ENCODE measurements around the gene ZNF536.
"Not testable (repeated sequence)": the region's sequence is repeated elsewhere in the genome, so short reads cannot be mapped to it uniquely, and the experiment has no call there.

Gene ZNF536

DNA sequence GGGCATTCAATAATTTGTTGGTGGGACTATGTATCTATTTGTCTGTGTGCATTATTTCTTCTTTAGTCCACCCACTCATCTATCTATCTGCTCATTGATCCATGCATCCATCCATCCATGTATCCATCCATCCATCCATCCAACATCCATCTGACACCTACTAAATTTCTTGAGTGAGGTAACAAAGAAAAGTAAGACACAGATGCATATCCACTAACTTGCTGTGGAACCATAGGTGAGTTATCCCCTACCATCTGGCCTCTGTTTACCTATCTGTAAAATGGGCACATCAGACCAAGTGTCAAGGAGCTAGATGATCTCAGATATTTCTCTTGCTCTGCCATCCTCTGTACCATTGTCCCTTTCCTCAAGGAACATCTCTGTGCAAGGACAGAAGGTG is 54.7 kb downstream of the ZNF536 start:
- in situ Hi-C loops (cut with HindIII; ENCODE audit: low pct_ligation_motif_present, low pct_unique_long_range_greater_than_20kb, low sequenced_read_pairs), result no loop called here
- no peak for DNase-seq

DNA sequence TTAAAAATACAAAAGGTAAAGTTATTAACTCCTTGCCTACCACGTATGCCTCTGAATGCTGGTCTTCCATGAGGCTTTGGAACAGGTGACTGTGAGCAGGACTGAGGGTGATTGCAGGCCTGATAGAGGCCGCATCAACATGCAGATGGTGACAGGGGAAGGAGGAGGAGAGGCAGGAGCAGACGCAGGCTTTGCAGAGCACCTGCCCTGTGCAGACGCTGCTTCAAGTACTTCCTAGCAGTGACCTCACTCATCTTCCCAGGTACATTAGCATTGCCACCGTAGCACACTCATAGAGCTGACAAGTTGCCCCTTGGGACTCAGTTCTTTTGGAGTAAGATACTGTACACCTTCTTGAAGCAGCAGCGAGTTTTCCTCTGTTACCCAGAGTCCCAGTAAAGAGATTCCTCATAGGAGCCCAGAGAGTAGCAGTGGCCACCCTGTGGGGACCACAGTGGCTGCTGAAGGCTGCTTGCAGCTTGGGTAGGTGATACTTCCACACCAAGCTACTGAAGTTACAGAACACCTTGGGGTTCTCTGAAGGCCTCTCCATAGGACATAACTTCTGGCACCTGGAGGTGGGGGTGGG is 56.0 kb downstream of the ZNF536 start:
- in situ Hi-C loops (cut with HindIII; ENCODE audit: low pct_ligation_motif_present, low pct_unique_long_range_greater_than_20kb, low sequenced_read_pairs), result no loop called here

DNA sequence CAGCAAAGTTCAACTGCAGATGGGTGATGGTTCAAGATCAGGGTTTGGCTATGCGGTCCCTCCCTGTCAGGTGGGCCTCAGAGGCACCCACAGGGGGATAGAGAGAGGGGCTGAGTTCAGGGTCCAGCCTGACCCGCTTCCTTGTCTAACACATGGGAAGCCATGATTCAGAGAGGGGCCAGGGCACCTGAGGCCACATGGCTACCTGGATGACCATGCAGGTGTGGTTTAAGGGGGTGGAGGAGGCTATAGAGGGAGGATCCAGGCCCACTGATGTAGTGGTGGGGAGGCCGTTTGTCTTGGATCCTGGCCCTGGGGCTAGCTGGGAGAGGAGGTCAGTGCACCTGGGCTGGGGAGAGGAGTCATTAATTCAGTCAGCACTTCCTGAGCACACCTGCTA is 56.7 kb downstream of the ZNF536 start:
- no peak for DNase-seq
- in situ Hi-C loops (cut with HindIII; ENCODE audit: low pct_ligation_motif_present, low pct_unique_long_range_greater_than_20kb, low sequenced_read_pairs), result no loop called here

More for the DNA sequence above, 56.0 kb downstream of the ZNF536 start:
- DNase-seq, result no peak

DNA sequence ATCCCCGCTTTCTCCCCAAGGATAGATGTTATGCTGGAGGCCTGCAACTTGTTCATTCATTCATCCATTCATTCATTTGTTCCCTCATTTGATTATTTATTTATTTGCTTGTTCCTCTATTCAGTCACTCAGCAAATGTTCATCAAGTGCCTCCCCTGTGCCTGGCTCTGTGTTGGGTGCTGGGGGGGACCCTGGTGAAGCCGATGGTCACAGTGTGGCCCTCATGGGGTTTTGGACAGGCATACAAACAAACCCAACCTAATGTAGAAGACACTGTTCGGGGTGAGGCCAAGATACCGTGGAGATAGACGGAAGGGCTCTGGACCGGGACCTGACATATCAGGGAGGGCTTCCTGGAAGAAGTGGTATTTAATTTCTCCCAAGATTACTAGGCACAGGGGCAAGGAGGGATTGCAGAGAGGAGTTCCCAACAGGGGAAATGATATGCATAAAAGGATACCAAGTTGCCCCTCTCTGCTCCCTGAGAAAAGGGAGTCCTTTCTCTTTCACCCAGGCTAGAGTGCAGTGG is 58.1 kb downstream of the ZNF536 start:
- in situ Hi-C loops (cut with HindIII; ENCODE audit: low pct_ligation_motif_present, low pct_unique_long_range_greater_than_20kb, low sequenced_read_pairs), result no loop called here
- DNase-seq, result no peak

DNA sequence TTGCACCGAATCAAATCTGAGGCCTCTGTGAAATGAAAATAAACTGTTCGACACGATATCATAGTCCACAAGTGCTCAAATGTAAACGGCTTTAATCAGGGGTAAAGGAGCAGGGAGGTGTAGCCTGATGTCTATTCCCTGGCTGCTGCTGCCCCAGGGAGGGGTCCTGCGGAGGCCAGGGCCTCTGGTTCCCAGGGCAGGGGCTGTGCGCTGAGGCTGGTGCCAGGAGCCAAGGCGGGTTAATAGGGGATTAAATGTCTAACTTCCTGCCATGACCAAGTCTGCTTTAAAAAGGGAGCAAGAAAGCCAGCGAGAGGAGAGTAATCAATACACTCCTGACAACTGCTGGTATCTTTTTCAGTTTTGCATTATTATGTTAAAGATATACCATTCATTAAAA is 59.4 kb downstream of the ZNF536 start:
- DNase-seq, result no peak
- in situ Hi-C loops (cut with HindIII; ENCODE audit: low pct_ligation_motif_present, low pct_unique_long_range_greater_than_20kb, low sequenced_read_pairs), result no loop called here

DNA sequence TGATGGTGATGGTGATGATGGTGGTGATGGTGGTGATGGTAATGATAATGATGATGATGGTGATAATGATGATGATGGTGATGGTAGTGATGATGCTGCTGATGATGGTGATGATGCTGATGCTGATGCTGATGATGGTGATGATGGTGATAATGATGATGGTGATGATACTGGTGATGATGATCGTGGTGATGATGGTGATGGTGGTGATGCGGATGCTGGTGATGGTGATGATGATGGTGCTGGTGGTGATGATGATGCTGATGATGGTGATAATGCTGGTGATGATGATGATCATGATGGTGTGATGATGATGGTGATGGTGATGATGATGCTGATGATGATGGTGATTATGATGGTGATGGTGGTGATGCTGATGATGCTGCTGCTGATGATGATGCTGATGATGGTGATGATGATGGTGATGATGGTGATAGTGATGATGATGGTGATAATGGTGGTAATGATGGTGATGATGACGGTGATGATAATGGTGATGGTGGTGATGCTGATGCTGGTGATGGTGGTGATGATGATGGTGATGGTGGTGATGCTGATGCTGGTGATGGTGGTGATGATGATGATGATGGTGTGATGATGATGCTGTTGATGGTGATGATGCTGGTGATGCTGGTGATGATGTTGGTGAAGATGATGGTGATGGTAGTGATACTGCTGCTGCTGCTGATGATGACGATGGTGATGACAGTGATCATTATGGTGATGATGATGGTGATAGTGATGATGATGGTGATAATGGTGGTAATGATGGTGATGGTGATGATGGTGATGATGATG is 62.8 kb downstream of the ZNF536 start:
- in situ Hi-C loops (cut with HindIII; ENCODE audit: low pct_ligation_motif_present, low pct_unique_long_range_greater_than_20kb, low sequenced_read_pairs), result no loop called here

DNA sequence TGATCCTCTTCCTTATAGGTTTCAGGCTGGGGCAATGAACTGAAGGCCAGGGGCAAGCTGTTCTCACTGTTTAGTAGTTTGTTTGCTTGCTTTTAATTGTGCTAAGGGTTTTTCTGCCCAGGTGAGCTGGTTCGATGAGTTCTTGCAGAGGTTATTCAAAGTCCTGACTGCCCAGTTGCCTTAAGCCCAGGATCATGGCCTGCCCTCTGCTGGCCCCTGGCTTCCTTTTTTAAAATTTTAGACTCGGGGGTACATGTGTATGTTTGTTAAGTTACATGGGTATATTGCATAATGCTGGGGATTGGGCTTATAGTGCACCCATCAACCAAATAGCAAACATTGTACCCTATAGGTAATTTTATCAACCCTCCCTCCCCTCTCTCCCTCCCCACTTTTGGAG is 65.7 kb downstream of the ZNF536 start:
- in situ Hi-C loops (cut with HindIII; ENCODE audit: low pct_ligation_motif_present, low pct_unique_long_range_greater_than_20kb, low sequenced_read_pairs), result no loop called here
- no peak for DNase-seq

More for the DNA sequence above, 62.8 kb downstream of the ZNF536 start:
- no peak for DNase-seq

DNA sequence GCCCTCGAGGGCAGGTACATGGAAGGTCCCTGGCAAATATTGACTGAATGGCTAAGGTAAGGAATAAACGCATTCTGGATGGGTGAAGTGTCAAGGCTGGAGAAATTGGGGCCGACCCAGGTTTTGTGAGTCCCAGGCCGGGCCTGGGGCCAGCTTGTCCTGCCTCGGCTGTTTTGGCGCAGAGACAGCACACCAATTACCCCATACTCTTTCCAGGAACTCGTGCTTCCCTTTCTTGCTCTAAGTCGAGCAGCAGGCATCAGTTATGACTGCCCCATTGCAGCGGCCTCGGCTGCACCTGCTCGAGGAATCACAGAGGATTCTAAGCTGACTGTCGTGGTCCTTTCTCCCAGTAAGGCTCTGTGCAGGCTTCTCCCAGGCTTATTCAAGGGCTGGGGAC is 67.1 kb downstream of the ZNF536 start:
- no peak for DNase-seq
- in situ Hi-C loops (cut with HindIII; ENCODE audit: low pct_ligation_motif_present, low pct_unique_long_range_greater_than_20kb, low sequenced_read_pairs), result no loop called here

DNA sequence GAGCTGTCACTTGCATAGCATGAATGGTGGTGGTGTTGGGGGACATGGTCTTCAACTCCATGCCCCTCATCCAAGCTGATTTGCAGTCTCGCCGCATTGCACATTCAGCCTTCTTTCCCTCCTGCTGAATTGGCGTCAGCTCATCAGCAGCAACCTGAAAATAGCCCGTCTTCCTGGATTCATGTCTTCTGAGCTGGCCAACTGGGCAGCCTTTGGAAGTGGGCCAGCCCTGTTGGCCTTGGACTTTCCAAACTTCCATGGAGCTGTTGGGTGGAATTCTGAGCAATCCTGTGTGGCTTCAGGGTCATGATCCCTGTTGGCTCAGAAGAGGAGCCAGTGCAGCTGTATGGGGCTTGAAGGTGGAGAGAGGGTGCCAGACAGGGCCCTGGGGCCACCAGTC is 68.8 kb downstream of the ZNF536 start:
- DNase-seq, result no peak
- in situ Hi-C loops (cut with HindIII; ENCODE audit: low pct_ligation_motif_present, low pct_unique_long_range_greater_than_20kb, low sequenced_read_pairs), result no loop called here

DNA sequence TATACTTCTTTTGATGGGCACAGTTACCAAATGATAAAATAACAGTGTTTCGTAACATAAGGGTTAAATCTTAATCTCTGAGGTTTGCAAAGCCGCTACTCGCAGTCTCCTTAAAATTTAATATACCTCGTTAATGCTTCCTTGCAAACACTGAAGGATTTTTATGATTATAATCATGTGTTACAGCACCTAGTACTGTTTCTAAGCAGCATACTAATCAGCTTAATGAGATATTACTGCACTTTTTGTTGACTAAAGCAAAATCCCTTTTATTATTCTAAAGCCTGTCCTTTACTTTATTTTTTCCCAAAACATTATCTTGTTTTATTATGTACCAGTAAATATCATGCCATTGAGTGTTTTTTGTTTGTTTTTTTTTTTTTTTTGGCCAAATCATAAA is 70.5 kb downstream of the ZNF536 start:
- in situ Hi-C loops (cut with HindIII; ENCODE audit: low pct_ligation_motif_present, low pct_unique_long_range_greater_than_20kb, low sequenced_read_pairs), result no loop called here
- DNase-seq, result no peak

DNA sequence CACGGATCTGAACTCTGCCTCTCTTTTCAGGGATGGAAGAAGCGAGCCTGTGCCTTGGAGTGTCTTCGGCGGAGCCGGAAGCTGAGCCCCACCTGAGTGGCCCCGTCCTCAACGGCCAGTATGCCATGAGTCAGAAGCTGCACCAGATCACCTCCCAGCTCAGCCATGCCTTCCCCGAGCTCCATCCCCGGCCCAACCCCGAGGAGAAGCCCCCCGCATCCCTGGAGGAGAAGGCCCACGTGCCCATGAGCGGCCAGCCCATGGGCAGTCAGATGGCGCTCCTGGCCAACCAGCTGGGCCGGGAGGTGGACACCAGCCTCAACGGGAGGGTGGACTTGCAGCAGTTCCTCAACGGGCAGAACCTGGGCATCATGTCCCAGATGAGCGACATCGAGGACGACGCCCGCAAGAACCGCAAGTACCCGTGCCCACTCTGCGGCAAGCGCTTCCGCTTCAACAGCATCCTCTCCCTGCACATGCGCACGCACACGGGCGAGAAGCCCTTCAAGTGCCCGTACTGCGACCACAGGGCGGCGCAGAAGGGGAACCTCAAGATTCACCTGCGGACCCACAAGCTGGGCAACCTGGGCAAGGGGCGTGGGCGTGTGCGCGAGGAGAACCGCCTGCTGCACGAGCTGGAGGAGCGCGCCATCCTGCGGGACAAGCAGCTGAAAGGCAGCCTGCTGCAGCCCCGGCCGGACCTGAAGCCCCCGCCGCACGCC is 71.5 kb downstream of the ZNF536 start:
- in situ Hi-C loops (cut with HindIII; ENCODE audit: low pct_ligation_motif_present, low pct_unique_long_range_greater_than_20kb, low sequenced_read_pairs), result no loop called here

DNA sequence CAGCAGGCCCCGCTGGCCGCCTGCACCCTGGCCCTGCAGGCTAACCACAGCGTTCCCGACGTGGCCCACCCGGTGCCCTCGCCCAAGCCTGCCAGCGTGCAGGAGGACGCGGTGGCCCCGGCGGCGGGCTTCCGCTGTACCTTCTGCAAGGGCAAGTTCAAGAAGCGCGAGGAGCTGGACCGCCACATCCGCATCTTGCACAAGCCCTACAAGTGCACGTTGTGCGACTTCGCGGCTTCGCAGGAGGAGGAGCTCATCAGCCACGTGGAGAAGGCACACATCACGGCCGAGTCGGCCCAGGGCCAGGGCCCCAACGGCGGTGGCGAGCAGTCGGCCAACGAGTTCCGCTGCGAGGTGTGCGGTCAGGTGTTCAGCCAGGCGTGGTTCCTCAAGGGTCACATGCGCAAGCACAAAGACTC is 72.1 kb downstream of the ZNF536 start:
- in situ Hi-C loops (cut with HindIII; ENCODE audit: low pct_ligation_motif_present, low pct_unique_long_range_greater_than_20kb, low sequenced_read_pairs), result no loop called here
- no peak for DNase-seq

More for the DNA sequence above, 71.5 kb downstream of the ZNF536 start:
- no peak for DNase-seq

DNA sequence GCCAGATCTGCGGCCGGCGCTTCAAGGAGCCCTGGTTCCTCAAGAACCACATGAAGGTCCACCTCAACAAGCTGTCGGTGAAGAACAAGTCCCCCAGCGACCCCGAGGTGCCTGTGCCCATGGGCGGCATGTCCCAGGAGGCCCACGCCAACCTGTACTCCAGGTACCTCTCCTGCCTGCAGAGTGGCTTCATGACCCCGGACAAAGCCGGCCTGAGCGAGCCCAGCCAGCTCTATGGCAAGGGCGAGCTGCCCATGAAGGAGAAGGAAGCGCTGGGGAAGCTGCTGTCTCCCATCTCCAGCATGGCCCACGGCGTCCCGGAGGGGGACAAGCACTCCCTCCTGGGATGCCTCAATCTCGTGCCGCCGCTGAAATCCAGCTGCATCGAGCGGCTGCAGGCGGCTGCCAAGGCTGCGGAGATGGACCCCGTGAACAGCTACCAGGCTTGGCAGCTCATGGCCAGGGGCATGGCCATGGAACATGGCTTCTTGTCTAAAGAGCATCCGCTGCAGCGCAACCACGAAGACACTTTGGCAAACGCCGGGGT is 72.6 kb downstream of the ZNF536 start:
- in situ Hi-C loops (cut with HindIII; ENCODE audit: low pct_ligation_motif_present, low pct_unique_long_range_greater_than_20kb, low sequenced_read_pairs), result no loop called here
- no peak for DNase-seq

DNA sequence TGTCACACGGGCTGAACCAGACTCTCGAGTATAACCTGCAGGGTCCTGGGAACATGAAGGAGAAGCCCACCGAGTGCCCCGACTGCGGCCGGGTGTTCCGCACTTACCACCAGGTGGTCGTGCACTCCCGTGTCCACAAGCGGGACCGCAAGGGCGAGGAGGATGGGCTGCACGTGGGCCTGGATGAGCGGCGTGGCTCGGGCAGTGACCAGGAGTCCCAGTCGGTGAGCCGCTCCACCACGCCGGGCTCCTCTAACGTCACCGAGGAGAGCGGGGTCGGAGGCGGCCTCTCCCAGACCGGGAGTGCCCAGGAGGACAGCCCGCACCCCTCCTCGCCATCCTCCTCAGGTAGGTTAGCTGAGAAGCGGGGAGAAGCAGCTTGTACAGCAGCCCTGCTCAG is 73.2 kb downstream of the ZNF536 start:
- DNase-seq, result no peak
- in situ Hi-C loops (cut with HindIII; ENCODE audit: low pct_ligation_motif_present, low pct_unique_long_range_greater_than_20kb, low sequenced_read_pairs), result no loop called here

DNA sequence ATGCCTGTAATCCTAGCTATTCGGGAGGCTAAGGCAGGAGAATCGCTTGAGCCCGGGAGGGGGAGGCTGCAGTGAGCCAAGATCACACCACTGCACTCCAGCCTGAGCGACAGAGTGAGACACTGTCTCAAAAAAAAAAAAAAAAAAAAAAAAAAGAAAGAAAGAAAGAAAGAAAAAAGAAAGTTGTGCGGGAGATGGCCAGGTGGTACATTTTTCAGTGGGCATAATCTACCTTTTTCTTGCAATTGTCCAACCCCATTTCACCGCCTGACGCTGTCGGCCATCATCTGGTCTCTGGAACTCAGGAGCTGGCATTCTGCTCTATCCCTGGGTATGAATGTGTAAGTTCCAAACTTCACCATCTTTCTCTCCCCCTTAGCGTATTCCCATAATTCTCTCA is 73.9 kb downstream of the ZNF536 start:
- DNase-seq; in situ Hi-C loops (cut with HindIII; ENCODE audit: low pct_ligation_motif_present, low pct_unique_long_range_greater_than_20kb, low sequenced_read_pairs): not testable (repeated sequence)

DNA sequence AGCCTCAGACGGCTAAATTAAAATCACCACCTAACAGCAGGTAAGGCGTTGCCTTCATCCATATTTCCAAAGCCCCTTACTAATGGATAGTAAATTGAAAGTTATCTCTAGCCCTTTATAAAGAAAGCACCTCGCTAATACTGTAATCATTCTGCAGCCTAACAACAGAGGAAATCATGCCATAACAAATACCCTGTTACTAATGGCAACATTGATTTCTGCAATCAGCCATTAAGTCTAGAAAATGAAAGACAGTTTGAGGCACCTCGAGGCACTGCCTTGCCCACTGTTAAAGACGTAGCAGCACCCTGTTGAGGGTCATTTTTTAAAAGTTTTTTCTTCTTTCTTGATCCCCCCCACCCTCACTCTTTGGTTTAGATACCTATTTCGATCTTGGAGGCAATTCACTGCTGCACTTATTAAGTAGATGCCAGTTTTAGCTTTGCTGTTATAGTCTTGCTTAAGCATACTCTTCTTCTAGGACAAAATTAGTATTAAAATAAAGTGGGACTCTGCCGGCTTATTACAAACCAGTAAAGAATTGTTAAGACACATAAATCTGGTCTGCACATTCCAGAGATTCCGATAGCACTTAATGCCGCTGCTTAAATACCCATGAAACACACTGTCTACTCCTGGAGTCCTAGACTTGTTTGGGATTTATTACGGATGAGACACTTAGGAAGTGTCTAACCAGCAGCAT is 74.8 kb downstream of the ZNF536 start:
- no peak for DNase-seq
- in situ Hi-C loops (cut with HindIII; ENCODE audit: low pct_ligation_motif_present, low pct_unique_long_range_greater_than_20kb, low sequenced_read_pairs), result no loop called here

DNA sequence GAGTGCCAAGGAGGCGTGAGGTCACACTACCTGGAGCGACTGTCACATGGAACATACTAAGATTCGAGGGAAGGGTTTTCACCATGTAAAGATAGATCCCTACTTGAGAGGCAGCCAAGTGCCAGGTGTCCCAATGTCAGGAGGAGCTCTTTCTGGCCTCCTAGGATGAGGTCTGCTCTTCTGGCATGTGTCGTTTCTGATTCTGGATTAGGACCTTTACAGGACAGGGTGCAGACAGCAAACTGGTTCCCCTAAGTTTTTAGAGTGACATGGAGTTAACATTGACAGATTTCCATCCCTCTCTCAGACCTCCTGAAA is 75.3 kb downstream of the ZNF536 start:
- in situ Hi-C loops (cut with HindIII; ENCODE audit: low pct_ligation_motif_present, low pct_unique_long_range_greater_than_20kb, low sequenced_read_pairs), result no loop called here

DNA sequence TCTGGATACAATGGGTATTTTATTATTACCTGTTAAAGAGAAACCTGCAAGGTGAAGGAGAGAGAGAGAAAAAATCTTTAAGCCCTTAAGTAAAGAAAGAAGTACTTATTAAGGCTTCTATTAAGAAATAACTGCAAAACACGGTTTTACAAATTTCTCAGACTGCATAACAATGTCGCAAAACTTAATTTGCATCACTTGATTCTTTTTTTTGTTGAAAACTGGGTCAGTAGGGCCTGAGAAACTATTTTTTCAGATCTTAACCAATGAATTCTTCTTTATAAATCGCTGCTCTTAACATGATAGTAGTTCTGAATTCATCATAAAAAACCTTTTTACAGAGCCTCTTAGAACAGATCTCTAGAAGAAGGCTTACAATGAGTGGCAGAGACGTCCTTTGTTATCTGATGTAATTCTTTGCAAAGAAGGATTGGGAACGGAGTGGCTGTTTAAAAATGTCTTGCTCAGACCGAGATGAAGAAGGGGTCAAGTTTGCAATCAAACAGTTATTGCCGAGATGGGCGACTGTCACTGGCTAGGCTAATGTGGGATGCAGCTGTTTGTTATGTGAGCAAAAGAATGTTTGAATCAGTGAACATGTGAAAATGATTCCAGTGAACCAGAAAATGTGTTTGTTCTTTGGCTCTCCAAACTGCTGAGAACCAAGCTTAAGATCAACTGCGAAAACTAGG is 76.3 kb downstream of the ZNF536 start:
- in situ Hi-C loops (cut with HindIII; ENCODE audit: low pct_ligation_motif_present, low pct_unique_long_range_greater_than_20kb, low sequenced_read_pairs), result no loop called here
- DNase-seq, result no peak

More for the DNA sequence above, 75.3 kb downstream of the ZNF536 start:
- no peak for DNase-seq
